Suprapubic skin (tissue), 4 donors: ENCODE results near the gene PLXNA4. TPM values are rescaled to one million over a fixed set of nuclear protein-coding genes. Genes with fewer than 3 reads are reported as not detected.

Source experiments
- DNase-seq, 2 donors: peaks; one replicate each; pipeline ENCODE4 v3.0.0-alpha.2; 2019; ENCODE audit warnings: low spot score in 2 of 2
- H3K27ac ChIP-seq: fragments of 200-600 bp; sonication (generic); one replicate; pipeline ENCODE4 v1.5.1; 2019
- H3K27me3 ChIP-seq: fragments of 200-600 bp; sonication (generic); one replicate; pipeline ENCODE4 v1.5.1; 2019
- H3K36me3 ChIP-seq: fragments of 200-600 bp; sonication (generic); one replicate; pipeline ENCODE4 v1.5.1; 2019
- H3K4me1 ChIP-seq: fragments of 200-600 bp; sonication (generic); one replicate; pipeline ENCODE4 v1.5.1; 2019
- H3K4me3 ChIP-seq: fragments of 200-600 bp; sonication (generic); one replicate; pipeline ENCODE4 v1.5.1; 2019; ENCODE audit warnings: mild to moderate bottlenecking
- H3K9me3 ChIP-seq: fragments of 200-600 bp; sonication (generic); one replicate; pipeline ENCODE4 v1.5.1; 2019
- CTCF ChIP-seq, 2 donors: fragments of 200-600 bp in 1 of 2; fragments of 450-650 bp in 1 of 2; sonication (generic) in 1 of 2; IDR thresholded peaks; one replicate each; pipeline ENCODE4 v1.5.1; 2016 to 2019; ENCODE audit warnings: antibody characterized with exemption in 2 of 2, mild to moderate bottlenecking in 1 of 2, moderate library complexity in 1 of 2
- EP300 ChIP-seq: sonication (generic); formaldehyde crosslinking; IDR thresholded peaks from one replicate; pipeline ENCODE4 v1.6.1; 2017; ENCODE audit warnings: antibody characterized with exemption
- POLR2A ChIP-seq, 2 donors: fragments of 450-650 bp; IDR thresholded peaks; one replicate each; pipeline ENCODE4 v1.6.1; 2017; ENCODE audit warnings: antibody characterized with exemption in 2 of 2, mild to moderate bottlenecking in 2 of 2, moderate library complexity in 2 of 2
- POLR2AphosphoS5 ChIP-seq, 3 donors: sonication (generic); formaldehyde crosslinking; IDR thresholded peaks; one replicate each; pipeline ENCODE4 v1.6.1; 2017; ENCODE audit warnings: antibody characterized with exemption in 3 of 3
- WGBS: methylation state at CpG from one replicate; pipeline ENCODE4 v1.1.5; 2018; 5-methylcytosine and 5-hydroxymethylcytosine counted together
- total RNA-seq, 4 donors: library from RNA; depleted of rRNA; stranded (reverse); fragments of >200 nt; gene quantifications; one replicate each; pipeline ENCODE4 v1.1.0, GENCODE V29; 2016

Gene PLXNA4
- total RNA-seq, 4 donors from 2014 or later, result 5.4 to 10.7 (median 7.1) TPM

DNA sequence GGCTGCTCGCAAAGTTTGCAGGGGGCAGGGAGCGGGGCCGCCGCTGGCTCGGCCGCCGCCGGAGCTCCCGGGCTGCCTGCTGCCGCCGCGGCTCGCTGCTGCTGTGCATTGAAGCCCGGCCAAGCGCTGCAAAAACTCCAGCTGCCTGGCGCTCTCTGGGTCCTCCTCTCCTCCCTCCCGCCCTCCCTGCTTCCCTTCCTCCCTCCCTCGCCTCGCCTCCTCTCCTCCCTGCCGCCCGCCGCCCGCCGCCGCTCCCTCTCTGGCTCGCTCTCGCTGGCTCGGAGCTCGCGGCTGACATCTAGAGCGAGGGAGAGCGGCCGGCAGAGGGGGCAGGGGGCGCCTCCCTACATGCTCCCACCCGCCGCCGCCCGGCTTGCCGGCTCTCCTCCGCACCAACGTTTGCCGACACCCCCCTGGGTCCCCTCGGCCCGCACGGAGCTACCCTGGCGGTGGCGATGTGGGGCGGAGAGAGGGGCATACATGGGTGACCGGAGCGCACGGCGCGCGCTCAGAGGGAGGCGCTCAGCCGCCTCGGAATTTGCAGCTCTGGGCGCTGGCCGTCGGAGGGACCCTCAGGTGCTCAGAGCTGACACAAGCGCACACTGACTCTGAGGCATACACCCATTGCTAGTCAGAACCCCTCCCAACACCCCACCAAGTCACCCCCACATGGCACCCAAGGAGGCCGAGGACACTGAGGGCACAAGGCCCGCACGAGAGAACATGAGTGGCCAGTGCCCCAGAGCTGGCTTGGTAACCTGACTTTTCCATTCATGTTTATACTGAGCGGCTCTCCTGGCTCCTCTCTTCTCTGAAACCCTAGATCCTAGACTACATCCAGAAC, 1.2 kb upstream of the PLXNA4 start:
- no peak for TF ChIP-seq EP300
- no peak for TF ChIP-seq POLR2AphosphoS5 (IDR thresholded peaks at IDR 0.05)
- TF ChIP-seq CTCF (IDR thresholded peaks at IDR 0.05), result no peak
- no peak for TF ChIP-seq POLR2A (IDR thresholded peaks at IDR 0.05)
- H3K27me3 ChIP-seq, result peaks cover 64% of the 10 kb centered on the region
- WGBS, result 36% methylated on average over 6 of the region's 65 CpGs
- peak overlapping the region; percentile 57 for H3K4me3 ChIP-seq
- H3K36me3 ChIP-seq, result no peaks in the 10 kb centered on the region
- peaks cover 26% of the 10 kb centered on the region for H3K4me1 ChIP-seq
- H3K9me3 ChIP-seq, result no peaks in the 10 kb centered on the region
- H3K27ac ChIP-seq, result no peak overlapping the region
- DNase-seq, result peak in 1 of 2 donors; percentile 70

GRCh38 chr7:132576721-132577085, 433 bp upstream of the PLXNA4 start:
- H3K27me3 ChIP-seq, result peaks cover 69% of the 10 kb centered on the region
- peak overlapping the region; percentile 57 for H3K4me3 ChIP-seq
- TF ChIP-seq EP300 (no peak), CTCF (IDR thresholded peaks at IDR 0.05) (no peak), POLR2AphosphoS5 (IDR thresholded peaks at IDR 0.05) (no peak), POLR2A (IDR thresholded peaks at IDR 0.05) (no peak)
- no peaks in the 10 kb centered on the region for H3K9me3 ChIP-seq
- H3K4me1 ChIP-seq, result peaks cover 26% of the 10 kb centered on the region
- DNase-seq, result no peak
- no peak overlapping the region for H3K27ac ChIP-seq
- WGBS, result no CpG with 5 or more reads among the region's 55 CpGs
- H3K36me3 ChIP-seq, result no peaks in the 10 kb centered on the region

GRCh38 chr7:132575419-132575981, 770 bp downstream of the PLXNA4 start:
- no peak for DNase-seq
- Histone ChIP-seq H3K4me1 (peaks cover 26% of the 10 kb centered on the region), H3K9me3 (no peaks in the 10 kb centered on the region), H3K4me3 (peak overlapping the region; percentile 57), H3K36me3 (no peaks in the 10 kb centered on the region), H3K27me3 (peaks cover 81% of the 10 kb centered on the region), H3K27ac (no peak overlapping the region)
- no peak for TF ChIP-seq EP300
- no peak for TF ChIP-seq POLR2A (IDR thresholded peaks at IDR 0.05)
- TF ChIP-seq CTCF (IDR thresholded peaks at IDR 0.05), result no peak
- TF ChIP-seq POLR2AphosphoS5 (IDR thresholded peaks at IDR 0.05), result no peak
- WGBS, result 0% methylated on average over 11 of the region's 27 CpGs

- no peak for DNase-seq
- 44% methylated on average over 5 of the region's 8 CpGs for WGBS
- H3K36me3 ChIP-seq, result no peaks in the 10 kb centered on the region
- peaks cover 26% of the 10 kb centered on the region for H3K4me1 ChIP-seq
- H3K27me3 ChIP-seq, result peaks cover 84% of the 10 kb centered on the region
- no peaks in the 10 kb centered on the region for H3K9me3 ChIP-seq
- TF ChIP-seq POLR2A (IDR thresholded peaks at IDR 0.05) (no peak), POLR2AphosphoS5 (IDR thresholded peaks at IDR 0.05) (no peak), CTCF (IDR thresholded peaks at IDR 0.05) (no peak), EP300 (no peak)
- no peak overlapping the region for H3K27ac ChIP-seq
- H3K4me3 ChIP-seq, result no peak overlapping the region
Measured at GRCh38 chr7:132574223-132574622, 2.0 kb downstream of the PLXNA4 start.

DNA sequence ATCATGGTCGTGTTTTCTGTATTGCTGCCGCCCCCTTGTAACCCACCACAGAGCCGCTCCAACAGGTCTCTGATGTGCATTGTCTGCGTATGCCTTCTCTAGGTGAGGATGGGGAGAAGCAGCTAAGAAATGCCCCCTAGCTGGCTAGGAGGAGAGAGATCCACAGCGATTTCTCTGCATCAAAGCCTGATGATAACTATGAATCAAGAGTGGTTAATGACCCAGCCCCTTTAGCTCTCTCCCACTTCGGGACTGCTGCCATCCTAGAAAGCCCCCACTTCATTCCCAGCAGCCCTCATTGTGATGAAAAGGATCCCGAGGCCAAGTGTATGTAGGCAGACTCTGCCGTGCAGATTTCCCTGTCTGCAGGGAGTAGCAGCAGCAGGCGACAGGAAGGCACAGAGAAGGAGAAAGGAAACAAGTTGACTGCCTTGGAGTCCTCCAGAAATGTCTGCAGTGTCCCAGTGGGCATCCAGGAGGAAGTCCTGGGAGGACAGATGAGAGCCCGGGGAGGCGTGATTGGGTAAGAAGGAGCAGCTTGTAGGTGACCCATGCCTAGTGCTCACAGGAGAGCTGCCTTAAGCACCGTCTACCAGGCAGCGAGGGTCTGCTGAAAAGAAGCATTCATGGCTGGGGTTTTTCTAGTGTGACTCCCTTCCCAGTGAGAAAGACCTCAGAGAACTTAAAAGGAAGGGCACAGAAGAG, 2.9 kb downstream of the PLXNA4 start:
- H3K9me3 ChIP-seq, result no peaks in the 10 kb centered on the region
- WGBS, result 51% methylated on average over 13 of the region's 13 CpGs
- H3K4me3 ChIP-seq, result no peak overlapping the region
- TF ChIP-seq CTCF (IDR thresholded peaks at IDR 0.05), result no peak
- no peak for TF ChIP-seq EP300
- TF ChIP-seq POLR2AphosphoS5 (IDR thresholded peaks at IDR 0.05), result no peak
- no peak for TF ChIP-seq POLR2A (IDR thresholded peaks at IDR 0.05)
- peaks cover 26% of the 10 kb centered on the region for H3K4me1 ChIP-seq
- DNase-seq, result no peak
- H3K36me3 ChIP-seq, result no peaks in the 10 kb centered on the region
- H3K27ac ChIP-seq, result no peak overlapping the region
- peaks cover 86% of the 10 kb centered on the region for H3K27me3 ChIP-seq
